Activated CD8-positive, alpha-beta T cell treated with anti-CD3 and anti-CD28 coated beads, Interleukin-2, amount 10 ng/mL, durations not matched to agents 7 days and 5 days (primary cell): ENCODE measurements around the gene POPDC2. TPM values are rescaled to one million over a fixed set of nuclear protein-coding genes. Genes with fewer than 3 reads are reported as not detected.

Experiments used
- ATAC-seq: fragments of 150-1000 bp; cut with Tn5 transposase; one replicate; pipeline ENCODE4 v1.10.0; 2021; ENCODE audit warnings: moderate library complexity
- CTCF ChIA-PET: fragments of 350-600 bp; sonication (Branson Sonifier 250); formaldehyde crosslinking; loops from one replicate; lab custom pipeline; 2021; ENCODE audit warnings: antibody characterized with exemption; lab: Charles Lee
- POLR2A ChIA-PET: fragments of 350-600 bp; sonication (Branson Sonifier 250); formaldehyde crosslinking; loops from one replicate; lab custom pipeline; 2021; ENCODE audit warnings: antibody characterized with exemption; lab: Charles Lee
- DNase-seq: peaks from one replicate; pipeline ENCODE4 v3.0.0-alpha.2; 2020
- H3K27ac Mint-ChIP-seq: one replicate; pipeline ENCODE4 v1.8.0; 2021; ENCODE audit warnings: mild to moderate bottlenecking, mixed read lengths
- H3K27me3 Mint-ChIP-seq: one replicate; pipeline ENCODE4 v1.8.0; 2021; ENCODE audit warnings: low read depth, mixed read lengths
- H3K36me3 Mint-ChIP-seq: one replicate; pipeline ENCODE4 v1.8.0; 2021; ENCODE audit warnings: low read depth, mixed read lengths
- H3K4me1 Mint-ChIP-seq: one replicate; pipeline ENCODE4 v1.8.0; 2021; ENCODE audit warnings: low read depth, mixed read lengths
- H3K4me3 Mint-ChIP-seq: one replicate; pipeline ENCODE4 v1.8.0; 2021; ENCODE audit warnings: mild to moderate bottlenecking, mixed read lengths
- H3K9me3 Mint-ChIP-seq: one replicate; pipeline ENCODE4 v1.8.0; 2022; ENCODE audit warnings: mixed read lengths; ENCODE audit not compliant: insufficient read depth
- total RNA-seq, 2 experiments: library from RNA; stranded (reverse); gene quantifications; one replicate each; pipeline ENCODE4 v1.2.3, GENCODE V29; 2021

The POPDC2 gene
- total RNA-seq, 2 experiments from 2014 or later: 3.3 to 4.8 TPM

- Mint-ChIP-seq H3K4me1 (peaks cover 33% of the 10 kb centered on the region), H3K4me3 (no peak overlapping the region), H3K9me3 (no peaks in the 10 kb centered on the region), H3K27me3 (peaks cover 4% of the 10 kb centered on the region), H3K27ac (no peak overlapping the region), H3K36me3 (no peaks in the 10 kb centered on the region)
- CTCF ChIA-PET: interaction anchor here (1.1 to 3.3 kb wide), 2 partner anchors 9 to 25 kb away, joined by 3 to 13 read pairs; no protein-coding TSS in a partner anchor
- POLR2A ChIA-PET: no interaction called here
- DNase-seq (no peak), ATAC-seq (no peak)
Measured at GRCh38 chr3:119626196-119626595, 34.2 kb downstream of the POPDC2 start.

GRCh38 chr3:119625451-119626153, 34.8 kb downstream of the POPDC2 start:
- ChIA-PET POLR2A (no interaction called here), CTCF (interaction anchor here (1.1 to 3.3 kb wide), 2 partner anchors 10 to 25 kb away, joined by 3 to 13 read pairs; no protein-coding TSS in a partner anchor)
- DNase-seq (no peak), ATAC-seq (no peak)
- Mint-ChIP-seq H3K9me3 (no peaks in the 10 kb centered on the region), H3K4me3 (no peak overlapping the region), H3K27me3 (peaks cover 4% of the 10 kb centered on the region), H3K4me1 (peaks cover 33% of the 10 kb centered on the region), H3K27ac (peak overlapping the region; percentile 7), H3K36me3 (no peaks in the 10 kb centered on the region)

GRCh38 chr3:119624002-119624720, 36.2 kb downstream of the POPDC2 start:
- ChIA-PET CTCF (no interaction called here), POLR2A (interaction anchor here (0.6 kb wide), 1 partner anchor 24 kb away, joined by 3 read pairs; no protein-coding TSS in a partner anchor)
- no peak overlapping the region for H3K4me3 Mint-ChIP-seq
- H3K4me1 Mint-ChIP-seq: peaks cover 29% of the 10 kb centered on the region
- DNase-seq: no peak
- H3K36me3 Mint-ChIP-seq: no peaks in the 10 kb centered on the region
- peaks cover 10% of the 10 kb centered on the region for H3K27me3 Mint-ChIP-seq
- H3K27ac Mint-ChIP-seq: no peak overlapping the region
- no peak for ATAC-seq
- no peaks in the 10 kb centered on the region for H3K9me3 Mint-ChIP-seq

GRCh38 chr3:119620899-119621298, 39.5 kb downstream of the POPDC2 start:
- Mint-ChIP-seq H3K4me1 (no peaks in the 10 kb centered on the region), H3K27me3 (peaks cover 17% of the 10 kb centered on the region), H3K9me3 (no peaks in the 10 kb centered on the region), H3K4me3 (no peak overlapping the region), H3K36me3 (no peaks in the 10 kb centered on the region), H3K27ac (no peak overlapping the region)
- DNase-seq: no peak
- ChIA-PET POLR2A (no interaction called here), CTCF (no interaction called here)
- no peak for ATAC-seq

GRCh38 chr3:119619094-119619493, 41.3 kb downstream of the POPDC2 start:
- DNase-seq (no peak), ATAC-seq (no peak)
- Mint-ChIP-seq H3K4me3 (no peak overlapping the region), H3K27ac (no peak overlapping the region), H3K9me3 (no peaks in the 10 kb centered on the region), H3K4me1 (no peaks in the 10 kb centered on the region), H3K36me3 (no peaks in the 10 kb centered on the region), H3K27me3 (peaks cover 15% of the 10 kb centered on the region)
- CTCF ChIA-PET: no interaction called here
- POLR2A ChIA-PET: interaction anchor here (0.6 kb wide), 1 partner anchor 11 kb away, joined by 3 read pairs; no protein-coding TSS in a partner anchor

GRCh38 chr3:119616056-119616455, 44.3 kb downstream of the POPDC2 start:
- H3K27ac Mint-ChIP-seq: no peak overlapping the region
- peaks cover 20% of the 10 kb centered on the region for H3K27me3 Mint-ChIP-seq
- H3K36me3 Mint-ChIP-seq: no peaks in the 10 kb centered on the region
- ChIA-PET POLR2A (interaction anchor here (0.7 kb wide), 1 partner anchor 11 kb away, joined by 3 read pairs; no protein-coding TSS in a partner anchor), CTCF (no interaction called here)
- no peak for DNase-seq
- H3K4me1 Mint-ChIP-seq: no peaks in the 10 kb centered on the region
- H3K9me3 Mint-ChIP-seq: no peaks in the 10 kb centered on the region
- no peak for ATAC-seq
- H3K4me3 Mint-ChIP-seq: no peak overlapping the region

- ChIA-PET CTCF (interaction anchor here (1.5 kb wide), 1 partner anchor 10 kb away, joined by 3 read pairs; no protein-coding TSS in a partner anchor), POLR2A (no interaction called here)
- Mint-ChIP-seq H3K9me3 (no peaks in the 10 kb centered on the region), H3K4me1 (no peaks in the 10 kb centered on the region), H3K36me3 (no peaks in the 10 kb centered on the region), H3K27ac (no peak overlapping the region), H3K4me3 (no peak overlapping the region), H3K27me3 (peaks cover 30% of the 10 kb centered on the region)
- DNase-seq (no peak), ATAC-seq (no peak)
Measured at GRCh38 chr3:119613872-119614271, 46.5 kb downstream of the POPDC2 start.

GRCh38 chr3:119613201-119613600, 47.2 kb downstream of the POPDC2 start:
- POLR2A ChIA-PET: no interaction called here
- no peak overlapping the region for H3K27ac Mint-ChIP-seq
- H3K27me3 Mint-ChIP-seq: peaks cover 30% of the 10 kb centered on the region
- no peaks in the 10 kb centered on the region for H3K9me3 Mint-ChIP-seq
- DNase-seq: no peak
- ATAC-seq: no peak
- CTCF ChIA-PET: interaction anchor here (1.5 to 2.4 kb wide), 2 partner anchors 10 to 13 kb away, joined by 3 to 9 read pairs; no protein-coding TSS in a partner anchor
- H3K4me1 Mint-ChIP-seq: no peaks in the 10 kb centered on the region
- no peak overlapping the region for H3K4me3 Mint-ChIP-seq
- H3K36me3 Mint-ChIP-seq: no peaks in the 10 kb centered on the region

- Mint-ChIP-seq H3K36me3 (no peaks in the 10 kb centered on the region), H3K27ac (no peak overlapping the region), H3K27me3 (peaks cover 34% of the 10 kb centered on the region), H3K4me1 (no peaks in the 10 kb centered on the region), H3K4me3 (no peak overlapping the region), H3K9me3 (no peaks in the 10 kb centered on the region)
- CTCF ChIA-PET: interaction anchor here (0.6 to 2.4 kb wide), 2 partner anchors 11 to 15 kb away, joined by 3 to 9 read pairs; no protein-coding TSS in a partner anchor
- POLR2A ChIA-PET: interaction anchor here (0.6 kb wide), 2 partner anchors 16 to 691 kb away, joined by 3 to 5 read pairs; no protein-coding TSS in a partner anchor
- DNase-seq (no peak), ATAC-seq (no peak)
Measured at GRCh38 chr3:119611664-119612063, 48.7 kb downstream of the POPDC2 start.

GRCh38 chr3:119609301-119609700, 51.1 kb downstream of the POPDC2 start:
- Mint-ChIP-seq H3K27ac (no peak overlapping the region), H3K27me3 (peaks cover 31% of the 10 kb centered on the region), H3K9me3 (no peaks in the 10 kb centered on the region), H3K36me3 (no peaks in the 10 kb centered on the region), H3K4me1 (peaks cover 5% of the 10 kb centered on the region), H3K4me3 (no peak overlapping the region)
- DNase-seq: no peak
- ChIA-PET POLR2A (no interaction called here), CTCF (no interaction called here)
- ATAC-seq: no peak

GRCh38 chr3:119608405-119609000, 51.9 kb downstream of the POPDC2 start:
- CTCF ChIA-PET: no interaction called here
- Mint-ChIP-seq H3K4me1 (peaks cover 5% of the 10 kb centered on the region), H3K36me3 (no peaks in the 10 kb centered on the region), H3K27me3 (peaks cover 31% of the 10 kb centered on the region), H3K4me3 (no peak overlapping the region), H3K27ac (no peak overlapping the region), H3K9me3 (no peaks in the 10 kb centered on the region)
- ATAC-seq (no peak), DNase-seq (no peak)
- POLR2A ChIA-PET: no interaction called here
